ENCODE measurements around the gene TPI1. TPM values are rescaled to one million over a fixed set of nuclear protein-coding genes. Genes with fewer than 3 reads are reported as not detected.

TPI1 gene
- total RNA-seq, 1 experiment from 2014 or later: 1,259 TPM

GRCh38 chr12:6866920-6867412 is 365 bp upstream of the TPI1 start:
- Histone ChIP-seq H3K36me3 (ENCODE audit: low read depth, low read length) (peaks cover 27% of the 10 kb centered on the region), H2AFZ (ENCODE audit: low read length) (peak overlapping the region; percentile 86), H3K4me3 (ENCODE audit: low read length) (peak overlapping the region; percentile 73), H3K27me3 (ENCODE audit: low read length) (no peaks in the 10 kb centered on the region), H3K9me3 (ENCODE audit: low read length) (no peaks in the 10 kb centered on the region), H4K20me1 (ENCODE audit: low read length) (peaks cover 23% of the 10 kb centered on the region), H3F3A (ENCODE audit: low read length, unreplicated experiment) (peaks cover 2% of the 10 kb centered on the region), H3K79me2 (ENCODE audit: low read length) (peaks cover 28% of the 10 kb centered on the region), H3K4me1 (ENCODE audit: insufficient read depth, low read length) (peaks cover 36% of the 10 kb centered on the region), H3K4me2 (ENCODE audit: low read length) (peak overlapping the region; percentile 98), H3K9ac (ENCODE audit: low read length) (0 out of 2 replicates have a peak overlapping the region, but pooled peaks have one; percentile 20), H3K27ac (ENCODE audit: low read length) (peak overlapping the region; percentile 9; the same call in 1 of the 2 replicates), H3K9me2 (replicated peaks; ENCODE audit: low read length) (no peaks in the 10 kb centered on the region)
- ATAC-seq (peak; percentile 32), DNase-seq (peak; percentile 24)
- ChIA-PET CTCF (no interaction called here), POLR2A (ENCODE audit: unreplicated experiment) (interaction anchor here (0.5 to 0.7 kb wide), 3 partner anchors 8 to 231 kb away, joined by 3 to 16 read pairs (median 6); partner anchors contain the start of gene LPAR5)
- intact Hi-C loops (cut with micrococcal nuclease): loop anchor here (5.0 kb wide), 1 partner anchor 60 kb away; the partner anchor contains the start of gene ATN1
- TF ChIP-seq EZH2 (IDR thresholded peaks at IDR 0.05; ENCODE audit: low read length, unreplicated experiment) (no peak), EZH2phosphoT487 (IDR thresholded peaks at IDR 0.05; ENCODE audit: borderline replicate concordance, low read length) (no peak)
- TF ChIP-seq, protein P1, sequence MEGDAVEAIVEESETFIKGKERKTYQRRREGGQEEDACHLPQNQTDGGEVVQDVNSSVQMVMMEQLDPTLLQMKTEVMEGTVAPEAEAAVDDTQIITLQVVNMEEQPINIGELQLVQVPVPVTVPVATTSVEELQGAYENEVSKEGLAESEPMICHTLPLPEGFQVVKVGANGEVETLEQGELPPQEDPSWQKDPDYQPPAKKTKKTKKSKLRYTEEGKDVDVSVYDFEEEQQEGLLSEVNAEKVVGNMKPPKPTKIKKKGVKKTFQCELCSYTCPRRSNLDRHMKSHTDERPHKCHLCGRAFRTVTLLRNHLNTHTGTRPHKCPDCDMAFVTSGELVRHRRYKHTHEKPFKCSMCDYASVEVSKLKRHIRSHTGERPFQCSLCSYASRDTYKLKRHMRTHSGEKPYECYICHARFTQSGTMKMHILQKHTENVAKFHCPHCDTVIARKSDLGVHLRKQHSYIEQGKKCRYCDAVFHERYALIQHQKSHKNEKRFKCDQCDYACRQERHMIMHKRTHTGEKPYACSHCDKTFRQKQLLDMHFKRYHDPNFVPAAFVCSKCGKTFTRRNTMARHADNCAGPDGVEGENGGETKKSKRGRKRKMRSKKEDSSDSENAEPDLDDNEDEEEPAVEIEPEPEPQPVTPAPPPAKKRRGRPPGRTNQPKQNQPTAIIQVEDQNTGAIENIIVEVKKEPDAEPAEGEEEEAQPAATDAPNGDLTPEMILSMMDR (conservative IDR thresholded peaks at IDR 0.05; ENCODE audit: low read depth, low read length): no peak
- BruUV-seq (replicated peaks): TSS peak; percentile 26

DNA sequence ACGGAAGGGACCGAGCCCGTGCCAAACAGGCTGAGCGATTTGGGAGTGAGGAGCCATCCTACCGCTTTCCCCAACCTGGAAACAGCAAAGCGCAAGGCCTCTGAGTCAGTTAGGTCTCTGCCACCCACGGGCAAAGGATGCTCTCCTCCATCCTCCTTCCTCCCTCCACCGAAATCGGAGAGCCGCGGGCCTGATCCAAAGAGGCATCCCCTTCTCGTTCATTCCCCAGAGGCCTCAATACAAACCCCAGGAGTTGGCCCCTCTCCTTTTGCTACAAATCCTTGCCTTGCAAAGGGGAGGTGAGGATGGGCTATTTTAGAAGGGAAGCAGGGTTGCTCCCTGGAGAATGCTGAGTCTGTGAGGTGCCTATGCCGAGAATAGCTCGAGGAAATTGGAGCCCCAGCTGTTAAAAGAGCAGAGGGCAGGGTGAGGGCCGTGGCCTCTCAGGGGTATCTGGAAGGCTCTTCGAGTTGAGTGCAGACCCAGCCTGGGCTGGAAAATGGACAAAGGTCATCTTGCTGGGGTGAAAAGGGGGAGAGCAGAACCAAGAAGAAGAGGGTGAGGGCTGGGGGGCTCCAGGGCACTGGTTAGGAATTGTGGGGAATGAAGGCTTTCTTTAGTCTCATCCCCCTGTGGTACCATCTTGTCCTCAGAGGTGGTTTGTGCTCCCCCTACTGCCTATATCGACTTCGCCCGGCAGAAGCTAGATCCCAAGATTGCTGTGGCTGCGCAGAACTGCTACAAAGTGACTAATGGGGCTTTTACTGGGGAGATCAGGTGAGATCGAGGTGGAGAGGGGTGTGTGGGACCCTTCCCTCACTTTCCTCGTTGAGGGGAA is 1.1 kb downstream of the TPI1 start:
- H3K36me3 ChIP-seq (ENCODE audit: low read depth, low read length): peaks cover 25% of the 10 kb centered on the region
- H3K9ac ChIP-seq (ENCODE audit: low read length): peak overlapping the region; percentile 97
- no peaks in the 10 kb centered on the region for H3K27me3 ChIP-seq (ENCODE audit: low read length)
- H3K27ac ChIP-seq (ENCODE audit: low read length): no peak overlapping the region
- POLR2A ChIA-PET (ENCODE audit: unreplicated experiment): no interaction called here
- peaks cover 28% of the 10 kb centered on the region for H3K79me2 ChIP-seq (ENCODE audit: low read length)
- no peak for TF ChIP-seq EZH2phosphoT487 (IDR thresholded peaks at IDR 0.05; ENCODE audit: borderline replicate concordance, low read length)
- no peak for TF ChIP-seq EZH2 (IDR thresholded peaks at IDR 0.05; ENCODE audit: low read length, unreplicated experiment)
- TF ChIP-seq, protein P1 (conservative IDR thresholded peaks at IDR 0.05; ENCODE audit: low read depth, low read length): peak; percentile 20; the same call in 1 of the 2 replicates
- ATAC-seq (no peak), DNase-seq (no peak)
- peak overlapping the region; percentile 98 for H3K4me2 ChIP-seq (ENCODE audit: low read length)
- no peaks in the 10 kb centered on the region for H3K9me2 ChIP-seq (replicated peaks; ENCODE audit: low read length)
- peaks cover 3% of the 10 kb centered on the region for H3F3A ChIP-seq (ENCODE audit: low read length, unreplicated experiment)
- intact Hi-C loops (cut with micrococcal nuclease): loop anchor here (5.0 kb wide), 1 partner anchor 59 kb away; the partner anchor contains the start of gene ATN1
- H3K4me3 ChIP-seq (ENCODE audit: low read length): peak overlapping the region; percentile 97
- peaks cover 23% of the 10 kb centered on the region for H4K20me1 ChIP-seq (ENCODE audit: low read length)
- CTCF ChIA-PET: interaction anchor here (1.3 kb wide), 1 partner anchor 16 kb away, joined by 4 read pairs; the partner anchor contains the start of gene USP5
- BruUV-seq (replicated peaks): TSS peak; percentile 33
- H3K4me1 ChIP-seq (ENCODE audit: insufficient read depth, low read length): peaks cover 38% of the 10 kb centered on the region
- H3K9me3 ChIP-seq (ENCODE audit: low read length): no peaks in the 10 kb centered on the region
- no peak overlapping the region for H2AFZ ChIP-seq (ENCODE audit: low read length)
